OCI-LY3 (cell line): ENCODE data around the gene AKAP6.

ENCODE experiments used
- H2AFZ ChIP-seq: fragments of 200-600, 300-600 bp; shearing (Covaris generic); 2 replicates; pipeline ENCODE4 v1.6.0; 2014; ENCODE audit warnings: antibody characterized with exemption, low read depth, low read length
- H3K27ac ChIP-seq: fragments of 200-600, 300-600 bp; sonication (generic); 2 replicates; pipeline ENCODE4 v1.5.1; 2014; ENCODE audit warnings: mild to moderate bottlenecking, low read length, moderate library complexity, mixed read lengths
- H3K27me3 ChIP-seq: fragments of 200-600, 300-600 bp; sonication (generic); 2 replicates; pipeline ENCODE4 v1.6.1; 2014; ENCODE audit warnings: low read depth, low read length, mixed read lengths
- H3K36me3 ChIP-seq: fragments of 200-600, 300-600 bp; sonication (generic); replicated peaks from 2 replicates; pipeline ENCODE3; 2014; ENCODE audit warnings: low read depth, low read length, mixed read lengths
- H3K4me1 ChIP-seq: fragments of 300-600, 200-600 bp; sonication (generic); 2 replicates; pipeline ENCODE4 v1.6.1; 2014; ENCODE audit warnings: low read length, mixed read lengths
- H3K4me2 ChIP-seq: fragments of 200-600, 300-600 bp; sonication (generic); 2 replicates; pipeline ENCODE4 v1.6.1; 2014; ENCODE audit warnings: low read length, mixed read lengths
- H3K4me3 ChIP-seq: fragments of 300-600, 200-600 bp; sonication (generic); 2 replicates; pipeline ENCODE4 v1.5.1; 2014; ENCODE audit warnings: antibody characterized with exemption, mild to moderate bottlenecking, low read length, moderate library complexity
- H3K79me2 ChIP-seq: fragments of 300-600, 200-600 bp; shearing (Covaris generic); 2 replicates; pipeline ENCODE4 v1.6.1; 2014; ENCODE audit warnings: mild to moderate bottlenecking, low read length, mixed read lengths
- H3K9ac ChIP-seq: fragments of 300-600, 200-600 bp; shearing (Covaris generic); 2 replicates; pipeline ENCODE4 v1.6.0; 2014; ENCODE audit warnings: mild to moderate bottlenecking, low read length, moderate library complexity
- H3K9me3 ChIP-seq: fragments of 200-600, 300-600 bp; shearing (Covaris generic); 2 replicates; pipeline ENCODE4 v1.6.1; 2014; ENCODE audit warnings: low read length, mixed read lengths; ENCODE audit not compliant: insufficient read depth
- H4K20me1 ChIP-seq: fragments of 200-600, 300-600 bp; sonication (generic); 2 replicates; pipeline ENCODE4 v1.6.1; 2016; ENCODE audit warnings: low read length, mixed read lengths; ENCODE audit not compliant: insufficient read depth
- CTCF ChIP-seq: fragments of 200-600, 300-600 bp; sonication (generic); IDR thresholded peaks from 2 replicates; pipeline ENCODE4 v1.5.1; 2014; ENCODE audit warnings: antibody characterized with exemption, low read length, low read depth
- EZH2phosphoT487 ChIP-seq: fragments of 200-600 bp; shearing (Covaris generic); IDR thresholded peaks from 2 replicates; pipeline ENCODE4 v1.6.1; 2018; ENCODE audit warnings: antibody characterized with exemption, mixed run types, low read depth

AKAP6 gene

GRCh38 chr14:32559590-32559989, 230.5 kb downstream of the AKAP6 start:
- H2AFZ ChIP-seq, result no peak overlapping the region
- no peak overlapping the region for H3K4me2 ChIP-seq
- H3K9ac ChIP-seq, result no peak overlapping the region
- H3K36me3 ChIP-seq, result no peaks in the 10 kb centered on the region
- H4K20me1 ChIP-seq, result no peaks in the 10 kb centered on the region
- TF ChIP-seq EZH2phosphoT487, result no peak
- TF ChIP-seq CTCF, result no peak
- no peaks in the 10 kb centered on the region for H3K4me1 ChIP-seq
- no peak overlapping the region for H3K4me3 ChIP-seq
- H3K79me2 ChIP-seq, result no peaks in the 10 kb centered on the region
- H3K27ac ChIP-seq, result no peak overlapping the region
- no peaks in the 10 kb centered on the region for H3K9me3 ChIP-seq
- H3K27me3 ChIP-seq, result no peaks in the 10 kb centered on the region

GRCh38 chr14:32560209-32560857, 231.2 kb downstream of the AKAP6 start:
- H3K4me1 ChIP-seq, result no peaks in the 10 kb centered on the region
- H3K27me3 ChIP-seq, result no peaks in the 10 kb centered on the region
- peak overlapping the region; percentile 36 for H3K4me2 ChIP-seq
- H3K79me2 ChIP-seq, result no peaks in the 10 kb centered on the region
- H4K20me1 ChIP-seq, result no peaks in the 10 kb centered on the region
- H3K4me3 ChIP-seq, result no peak overlapping the region
- H3K9ac ChIP-seq, result no peak overlapping the region
- no peak overlapping the region for H3K27ac ChIP-seq
- peak overlapping the region; percentile 17; the same call in 1 of the 2 replicates for H2AFZ ChIP-seq
- TF ChIP-seq EZH2phosphoT487 (no peak), CTCF (peak; percentile 93)
- no peaks in the 10 kb centered on the region for H3K36me3 ChIP-seq
- no peaks in the 10 kb centered on the region for H3K9me3 ChIP-seq

DNA sequence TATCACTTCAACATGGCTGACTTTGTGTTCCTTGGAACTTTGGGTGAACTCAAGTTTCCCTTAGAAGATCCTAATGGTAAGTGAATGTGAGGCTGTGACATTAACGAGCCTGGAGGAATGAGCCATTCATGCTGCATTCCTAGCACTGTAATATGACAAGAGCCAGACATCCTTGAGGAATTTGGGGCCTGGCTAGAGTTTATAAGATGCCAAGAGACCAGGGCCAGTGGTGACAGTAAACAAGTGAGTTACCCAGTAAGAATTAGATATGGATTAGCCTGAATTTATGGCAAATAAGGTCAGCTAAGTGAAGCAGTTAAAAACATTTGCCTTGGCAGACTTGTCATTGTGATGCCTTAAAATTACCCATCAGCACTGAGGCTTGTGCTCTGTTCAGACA, 232.4 kb downstream of the AKAP6 start:
- Histone ChIP-seq H3K9ac (no peak overlapping the region), H3K4me3 (no peak overlapping the region), H3K79me2 (no peaks in the 10 kb centered on the region), H3K4me2 (no peak overlapping the region), H3K36me3 (no peaks in the 10 kb centered on the region), H4K20me1 (no peaks in the 10 kb centered on the region), H3K27ac (no peak overlapping the region), H3K9me3 (no peaks in the 10 kb centered on the region), H3K27me3 (no peaks in the 10 kb centered on the region), H2AFZ (no peak overlapping the region), H3K4me1 (no peaks in the 10 kb centered on the region)
- TF ChIP-seq EZH2phosphoT487 (no peak), CTCF (no peak)

DNA sequence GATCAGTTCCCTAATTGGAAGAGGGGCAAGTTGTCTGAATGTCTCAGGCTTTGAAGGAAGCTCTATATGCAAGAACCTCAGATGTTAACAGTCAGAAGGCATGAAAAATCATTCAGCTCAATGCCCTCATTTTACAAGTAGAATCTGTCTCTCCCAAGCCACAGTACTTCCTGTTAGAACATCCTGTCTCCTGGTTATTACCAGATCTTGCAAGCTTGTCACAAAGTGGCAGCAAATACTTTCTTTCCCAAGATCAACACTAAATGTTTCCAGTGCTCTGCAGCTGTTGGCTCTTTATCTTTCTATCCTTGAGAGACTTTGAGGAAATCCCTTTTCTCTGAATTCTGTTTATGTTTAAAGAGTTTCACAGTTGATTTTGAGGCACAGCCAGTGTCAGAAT, 235.5 kb downstream of the AKAP6 start:
- Histone ChIP-seq H3K9me3 (no peaks in the 10 kb centered on the region), H3K4me1 (no peaks in the 10 kb centered on the region), H4K20me1 (no peaks in the 10 kb centered on the region), H3K4me3 (no peak overlapping the region), H3K9ac (no peak overlapping the region), H3K79me2 (no peaks in the 10 kb centered on the region), H3K4me2 (no peak overlapping the region), H3K36me3 (no peaks in the 10 kb centered on the region), H3K27ac (no peak overlapping the region), H3K27me3 (no peaks in the 10 kb centered on the region), H2AFZ (no peak overlapping the region)
- TF ChIP-seq EZH2phosphoT487, result no peak
- no peak for TF ChIP-seq CTCF
